Stimulated activated CD4-positive, alpha-beta T cell treated with anti-CD3 and anti-CD28 coated beads, Interleukin-4, amount 100 ng/mL, for 4 hours (primary cell): Measurements from ENCODE around the gene FLII.
"Not testable (repeated sequence)": the region's sequence is repeated elsewhere in the genome, so short reads cannot be mapped to it uniquely, and the experiment has no call there.

Experiments
- DNase-seq, 2 experiments: peaks; one replicate each; pipeline ENCODE4 v3.0.0-alpha.2; 2020

Gene FLII

DNA sequence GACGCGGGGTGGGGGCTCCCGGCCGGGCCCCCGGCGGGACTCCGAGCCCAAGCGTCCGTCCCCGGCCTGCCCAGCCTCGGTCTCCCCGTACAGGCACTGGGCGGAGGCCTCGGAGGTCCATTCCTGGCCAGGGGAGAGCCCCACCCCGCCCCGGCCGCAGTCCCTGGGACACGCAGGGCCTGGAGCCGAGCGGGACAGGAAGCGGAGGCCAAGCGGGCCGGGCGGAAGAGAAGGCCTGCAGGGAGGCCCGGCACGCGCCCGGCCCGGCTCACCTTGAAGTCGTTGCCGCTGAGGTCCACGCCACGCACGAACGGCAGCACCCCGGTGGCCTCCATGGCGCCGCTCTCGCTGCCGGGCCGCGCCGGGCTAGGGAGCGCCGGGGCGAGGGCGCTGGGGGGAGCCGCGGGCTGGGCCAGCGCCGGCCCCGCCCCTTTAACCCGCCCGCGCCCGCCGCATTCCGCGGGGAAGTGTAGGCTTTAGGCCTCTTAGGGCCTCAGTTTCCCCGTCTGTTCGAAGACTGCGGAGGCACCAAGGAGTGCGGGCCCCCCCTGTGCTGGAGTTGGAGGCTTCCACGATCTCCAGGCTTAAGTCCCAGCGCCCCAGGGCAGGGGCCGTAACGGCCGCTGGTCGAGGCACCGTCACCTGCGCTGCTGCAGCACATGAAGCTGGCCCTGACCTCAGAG, at the start of gene FLII:
TSS of gene FLII (minus strand) at position 383 of the 683 bp plus-strand sequence. CDS start at position 335, 48 bp downstream.
- peak; percentile 49 to 66 for DNase-seq

DNA sequence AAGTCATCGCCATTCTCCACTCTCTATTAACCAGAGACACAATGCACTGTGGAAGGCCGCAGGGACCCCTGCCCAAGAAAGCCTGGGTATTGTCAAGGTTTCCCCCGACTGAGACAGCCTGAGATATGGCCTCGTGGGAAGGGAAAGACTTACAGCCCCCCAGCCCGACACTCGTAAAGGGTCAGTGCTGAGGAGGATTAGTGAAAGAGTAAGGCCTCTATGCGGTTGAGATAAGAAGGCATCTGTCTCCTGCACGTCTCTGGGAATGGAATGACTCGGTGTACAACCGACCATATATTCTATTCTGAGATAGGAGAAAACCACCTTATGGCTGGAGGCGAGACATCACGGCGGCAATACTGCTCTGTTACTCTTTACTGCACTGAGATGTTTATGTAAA, 44.7 kb upstream of the FLII start:
- DNase-seq: not testable (repeated sequence)

DNA sequence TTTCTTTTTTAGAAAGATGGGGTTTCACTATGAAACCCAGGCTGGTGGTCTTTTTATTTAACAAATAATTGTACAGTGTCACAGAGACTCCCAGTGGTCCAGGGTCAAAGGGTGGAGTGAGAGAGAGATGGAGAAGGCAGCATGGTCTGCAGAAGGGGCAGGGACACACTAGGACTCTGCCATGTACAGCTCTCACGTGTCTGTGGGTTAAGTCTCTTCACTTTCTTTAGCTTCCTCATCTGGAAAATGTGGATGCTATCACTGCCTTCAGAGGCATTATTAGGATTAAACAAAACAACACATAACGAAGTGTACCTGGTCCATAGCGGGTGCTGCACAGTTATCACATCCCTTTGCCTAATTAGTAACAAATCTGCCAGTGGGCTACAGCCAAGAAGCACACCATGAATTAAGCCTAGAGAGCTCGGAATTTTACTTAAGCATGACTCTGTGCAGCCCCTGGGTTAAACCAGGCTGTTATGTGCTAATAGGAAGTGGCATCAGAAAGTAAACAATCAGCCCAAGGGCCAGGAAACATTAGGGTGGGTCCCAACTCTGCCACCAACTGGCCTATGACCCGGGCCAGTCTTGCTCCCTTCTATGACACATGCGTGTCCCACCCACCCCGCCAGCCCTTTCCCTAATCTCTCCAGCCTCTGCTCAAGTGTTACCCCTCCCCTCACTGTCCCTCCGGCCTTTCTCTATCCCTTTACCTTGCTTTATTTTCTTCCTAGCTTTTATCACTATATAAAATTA, 42.4 kb upstream of the FLII start:
- DNase-seq: no peak

DNA sequence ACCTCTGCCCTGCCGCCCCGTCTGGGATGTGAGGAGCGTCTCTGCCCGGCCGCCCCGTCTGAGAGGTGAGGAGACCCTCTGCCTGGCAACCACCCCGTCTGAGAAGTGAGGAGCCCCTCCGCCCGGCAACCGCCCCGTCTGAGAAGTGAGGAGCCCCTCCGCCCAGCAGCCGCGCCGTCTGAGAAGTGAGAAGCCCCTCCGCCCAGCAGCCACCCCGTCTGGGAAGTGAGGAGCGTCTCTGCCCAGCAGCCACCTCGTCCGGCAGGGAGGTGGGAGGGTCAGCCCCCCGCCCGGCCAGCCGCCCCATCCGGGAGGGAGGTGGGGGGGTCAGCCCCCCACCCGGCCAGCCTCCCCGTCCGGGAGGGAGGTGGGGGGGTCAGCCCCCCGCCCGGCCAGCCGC, 39.5 kb upstream of the FLII start:
- not testable (repeated sequence) for DNase-seq

- no peak for DNase-seq
These were observed 33.4 kb upstream of the FLII start for GRCh38 chr17:18291718-18292540.

GRCh38 chr17:18285296-18285695, 26.8 kb upstream of the FLII start:
- no peak for DNase-seq

- DNase-seq: no peak
These were observed 23.2 kb upstream of the FLII start for GRCh38 chr17:18281788-18282187.

GRCh38 chr17:18280766-18281371, 22.3 kb upstream of the FLII start:
- DNase-seq: no peak

- DNase-seq: no peak
These were observed 21.7 kb upstream of the FLII start for GRCh38 chr17:18280249-18280648.

- DNase-seq: no peak
These were observed 20.3 kb upstream of the FLII start for GRCh38 chr17:18278867-18279266.

- DNase-seq: no peak
These were observed 18.5 kb upstream of the FLII start for GRCh38 chr17:18277076-18277475.

- DNase-seq: no peak
These were observed 11.8 kb upstream of the FLII start for GRCh38 chr17:18270046-18270931.

DNA sequence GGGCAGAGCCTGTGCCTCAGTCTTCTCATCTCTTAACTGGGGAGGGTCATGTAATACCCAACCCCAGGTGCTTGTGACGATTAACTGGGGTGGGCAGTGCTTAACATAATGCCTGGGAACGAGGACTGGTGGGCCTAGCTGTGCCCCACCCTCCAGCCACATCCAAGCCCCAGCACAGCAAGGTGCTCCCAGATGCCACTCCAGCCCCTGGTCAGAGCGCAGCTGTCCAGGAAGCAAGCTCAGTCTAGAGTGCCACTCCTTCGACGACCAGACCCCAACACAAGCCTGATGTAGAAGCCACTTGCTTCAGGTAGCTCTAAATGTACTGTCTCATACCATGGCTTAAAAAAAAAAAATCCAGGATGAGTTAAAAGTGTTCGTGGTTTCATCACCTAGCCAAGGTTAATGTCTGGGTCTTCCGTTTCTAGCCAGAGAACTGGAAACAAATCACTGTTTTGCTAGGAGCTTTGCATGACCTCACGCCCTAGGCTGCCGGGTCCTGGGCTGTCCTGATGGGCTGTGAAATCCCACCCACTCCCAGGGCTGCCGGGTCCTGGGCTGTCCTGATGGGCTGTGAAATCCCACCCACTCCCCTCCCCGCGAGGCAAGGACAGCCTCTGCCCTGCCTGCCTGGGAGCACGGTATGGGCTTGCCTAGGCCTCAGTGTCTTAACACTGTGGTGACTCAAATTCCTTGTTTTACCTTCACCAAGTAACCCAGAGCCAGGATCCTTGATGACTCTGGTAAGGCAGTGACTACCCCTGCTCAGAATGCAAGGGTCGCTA, 9.6 kb upstream of the FLII start:
- DNase-seq: no peak

- DNase-seq: no peak
These were observed 8.8 kb upstream of the FLII start for GRCh38 chr17:18267366-18267765.

DNA sequence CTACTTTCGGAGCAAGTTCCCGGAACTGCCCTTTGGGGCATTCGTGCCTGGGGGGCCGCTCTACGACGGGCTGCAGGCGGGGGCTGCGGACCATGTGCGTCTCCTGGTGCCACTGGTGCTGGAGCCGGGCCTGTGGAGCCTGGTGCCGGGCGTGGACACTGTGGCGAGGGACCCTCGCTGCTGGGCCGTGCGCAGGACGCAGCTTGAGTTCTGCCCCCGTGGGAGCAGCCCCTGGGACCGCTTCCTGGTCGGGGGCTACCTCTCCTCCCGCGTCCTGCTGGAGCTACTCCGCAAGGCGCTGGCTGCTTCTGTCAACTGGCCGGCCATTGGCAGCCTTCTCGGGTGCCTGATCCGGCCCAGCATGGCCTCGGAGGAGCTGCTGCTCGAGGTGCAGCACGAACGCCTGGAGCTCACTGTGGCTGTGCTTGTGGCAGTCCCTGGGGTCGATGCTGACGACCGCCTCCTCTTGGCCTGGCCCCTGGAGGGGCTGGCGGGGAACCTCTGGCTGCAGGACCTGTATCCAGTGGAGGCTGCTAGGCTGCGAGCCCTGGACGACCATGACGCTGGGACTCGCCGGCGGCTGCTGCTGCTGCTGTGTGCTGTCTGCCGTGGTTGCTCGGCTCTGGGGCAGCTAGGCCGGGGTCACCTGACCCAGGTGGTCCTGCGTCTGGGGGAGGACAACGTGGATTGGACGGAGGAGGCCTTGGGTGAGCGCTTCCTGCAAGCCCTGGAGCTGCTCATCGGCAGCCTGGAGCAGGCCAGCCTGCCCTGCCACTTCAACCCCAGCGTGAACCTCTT, 5.5 kb upstream of the FLII start:
- DNase-seq: no peak

- DNase-seq: no peak
These were observed 4.1 kb upstream of the FLII start for GRCh38 chr17:18262641-18263040.

DNA sequence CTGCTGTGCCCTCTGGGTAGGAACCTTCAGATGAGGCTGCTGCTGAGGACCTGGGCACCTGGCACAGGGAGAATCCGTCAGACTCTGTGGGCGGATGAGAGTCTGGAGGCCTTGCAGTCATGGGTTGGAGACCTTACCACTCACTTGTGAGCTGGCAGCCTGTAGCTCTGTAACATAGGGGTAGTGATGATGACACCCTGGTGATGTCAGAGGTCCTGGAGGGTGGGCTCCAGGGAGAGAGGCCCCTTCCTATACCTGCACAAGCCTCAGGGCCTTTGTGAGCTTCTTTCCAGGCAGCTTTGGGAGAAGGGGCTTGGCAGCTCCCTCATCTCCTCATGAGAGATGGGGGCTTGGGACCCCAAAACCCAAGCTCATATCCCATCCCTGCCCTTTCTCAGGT, 3.6 kb upstream of the FLII start:
- no peak for DNase-seq

DNA sequence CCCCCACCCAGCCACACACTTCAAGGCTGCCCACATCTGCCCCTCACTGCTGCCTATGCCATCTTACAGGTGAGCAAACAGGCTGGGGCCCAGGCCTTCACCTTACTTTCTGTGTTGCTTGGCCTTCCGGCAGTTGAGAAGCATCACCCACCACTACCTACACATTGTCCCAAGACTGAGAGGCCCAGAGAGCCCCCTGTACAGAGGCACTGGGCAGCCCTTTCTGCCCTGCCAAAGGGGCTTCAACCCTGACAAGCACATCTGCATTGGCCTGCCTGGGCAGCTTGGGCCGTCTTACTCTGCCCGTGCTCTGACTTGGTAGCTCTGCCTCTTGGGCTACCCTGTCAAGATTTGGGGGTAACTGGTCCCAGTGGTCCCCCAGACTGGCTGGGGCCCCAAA, 3.1 kb upstream of the FLII start:
- no peak for DNase-seq

- no peak for DNase-seq
These were observed 2.6 kb upstream of the FLII start for GRCh38 chr17:18261146-18261515.

DNA sequence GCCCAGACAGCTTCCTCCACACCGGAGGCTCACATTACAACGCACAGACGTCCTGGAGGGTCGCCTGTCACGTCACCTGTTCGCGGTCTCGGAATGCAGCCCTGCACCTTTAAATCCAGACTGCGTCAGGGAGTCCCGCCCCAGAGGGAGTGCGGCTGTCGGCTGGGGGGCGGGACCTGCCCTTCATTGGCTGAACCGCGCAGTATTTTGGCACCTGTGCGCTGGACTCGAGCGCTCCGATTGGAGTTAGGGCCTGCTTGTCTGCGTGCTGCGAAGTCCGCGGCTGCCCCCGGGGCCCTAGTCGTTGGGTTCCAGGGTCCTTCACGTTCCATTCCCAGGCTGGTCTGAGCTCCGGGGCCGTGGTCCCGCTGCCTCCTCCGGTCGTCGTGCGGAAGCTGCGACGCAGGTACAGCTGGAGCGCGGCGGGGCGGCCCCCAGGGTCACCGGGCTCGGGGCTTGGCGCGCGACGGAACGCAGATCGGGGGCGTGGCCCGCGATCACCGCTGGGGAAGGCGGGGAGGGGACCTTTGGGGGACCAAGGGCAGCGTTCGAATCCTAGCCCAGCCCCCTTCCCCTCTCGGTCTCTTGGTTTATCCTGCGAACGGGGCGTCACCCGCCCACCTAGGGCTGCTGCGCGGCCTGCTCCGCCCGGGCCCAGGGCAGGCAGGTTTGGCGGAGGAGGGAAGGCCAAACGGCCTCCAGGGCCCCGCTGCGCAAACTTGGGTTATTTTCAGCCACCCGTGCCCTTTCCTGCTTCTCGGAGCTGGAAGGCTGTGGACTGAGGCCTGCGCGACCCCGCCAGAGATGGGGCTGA, 2.0 kb upstream of the FLII start, which contains the start of gene MIEF2:
TSS of gene MIEF2 (plus strand) at position 331 of the 814 bp plus-strand sequence. CDS start 2,059 bp downstream, outside the sequence.
- DNase-seq: peak; percentile 89 to 90
